GM23248 (cell line): ENCODE results near the gene FAM229A. TPM values are rescaled to one million over a fixed set of nuclear protein-coding genes. Genes with fewer than 3 reads are reported as not detected.

Experiments used
- DNase-seq: peaks from one replicate; pipeline ENCODE4 v3.0.0-alpha.2; 2015
- H2AFZ ChIP-seq: fragments of 200-600 bp; sonication (generic); 2 replicates; pipeline ENCODE4 v1.6.1; 2016; ENCODE audit warnings: antibody characterized with exemption
- H3F3A ChIP-seq: fragments of 200-600 bp; sonication (generic); 2 replicates; pipeline ENCODE4 v1.6.1; 2016; ENCODE audit warnings: mild to moderate bottlenecking, antibody characterized with exemption, mixed run types; ENCODE audit not compliant: insufficient read depth
- H3K27ac ChIP-seq: fragments of 200-600 bp; sonication (generic); 2 replicates; pipeline ENCODE4 v1.5.1; 2016; ENCODE audit warnings: mild to moderate bottlenecking
- H3K27me3 ChIP-seq: fragments of 200-600 bp; sonication (generic); replicated peaks from 2 replicates; pipeline ENCODE4 v1.6.1; 2016; ENCODE audit warnings: mild to moderate bottlenecking; ENCODE audit not compliant: insufficient read depth
- H3K36me3 ChIP-seq: fragments of 200-600 bp; sonication (generic); 2 replicates; pipeline ENCODE4 v1.6.1; 2016; ENCODE audit warnings: low read depth, mild to moderate bottlenecking
- H3K4me1 ChIP-seq: fragments of 200-600 bp; sonication (generic); 2 replicates; pipeline ENCODE4 v1.6.1; 2016; ENCODE audit warnings: mild to moderate bottlenecking; ENCODE audit not compliant: insufficient read depth
- H3K4me2 ChIP-seq: fragments of 200-600 bp; sonication (generic); one replicate; pipeline ENCODE4 v1.6.1; 2016; ENCODE audit warnings: mild to moderate bottlenecking; ENCODE audit not compliant: unreplicated experiment
- H3K4me3 ChIP-seq: fragments of 200-600 bp; sonication (generic); 2 replicates; pipeline ENCODE4 v1.5.1; 2016; ENCODE audit warnings: mild to moderate bottlenecking
- H3K79me2 ChIP-seq: fragments of 200-600 bp; sonication (generic); 2 replicates; pipeline ENCODE4 v1.6.1; 2016; ENCODE audit warnings: mild to moderate bottlenecking; ENCODE audit not compliant: insufficient read depth
- H3K9ac ChIP-seq: fragments of 200-600 bp; sonication (generic); 2 replicates; pipeline ENCODE4 v1.6.1; 2016; ENCODE audit warnings: mild to moderate bottlenecking
- H3K9me2 ChIP-seq: fragments of 200-600 bp; sonication (generic); 2 replicates; pipeline ENCODE4 v1.6.1; 2016; ENCODE audit warnings: mixed run types, mild to moderate bottlenecking, moderate library complexity; ENCODE audit not compliant: insufficient read depth
- H3K9me3 ChIP-seq: fragments of 200-600 bp; sonication (generic); one replicate; pipeline ENCODE4 v1.6.1; 2017; ENCODE audit warnings: low read depth
- H4K20me1 ChIP-seq: fragments of 200-600 bp; sonication (generic); 2 replicates; pipeline ENCODE4 v1.6.0; 2016; ENCODE audit not compliant: insufficient read depth
- EZH2 ChIP-seq: fragments of 200-600 bp; sonication (generic); IDR thresholded peaks from 2 replicates; pipeline ENCODE4 v1.6.1; 2018; ENCODE audit warnings: antibody characterized with exemption, mild to moderate bottlenecking; ENCODE audit not compliant: insufficient read depth, poor library complexity, severe bottlenecking
- EZH2phosphoT487 ChIP-seq: fragments of 200-600 bp; sonication (generic); IDR thresholded peaks from 2 replicates; pipeline ENCODE4 v1.6.1; 2018; ENCODE audit warnings: antibody characterized with exemption, moderate library complexity, mild to moderate bottlenecking, low read depth; ENCODE audit not compliant: insufficient read depth
- WGBS, 2 experiments: methylation state at CpG; one replicate each; pipeline ENCODE4 v1.1.6; 2015 to 2017; ENCODE audit warnings: low lambda C conversion rate in 2 of 2, low coverage in 1 of 2; ENCODE audit errors: missing lambda C conversion rate in 2 of 2; 5-methylcytosine and 5-hydroxymethylcytosine counted together
- in situ Hi-C: fragments of 300-500 bp; cut with MboI; formaldehyde crosslinking; loops from 2 replicates; pipeline ENCODE4 v1.15.0; 2020
- polyA plus RNA-seq: library from polyadenylated mRNA; unstranded; fragments of >200 nt; fragmentation: Nextera tagmentation; extraction: Ambion mirVana; gene quantifications from 2 replicates; pipeline ENCODE4 v1.2.1, GENCODE V29; 2016
- total RNA-seq: library from RNA; depleted of rRNA; stranded (reverse); fragments of >200 nt; shearing (Covaris generic); gene quantifications from 2 replicates; pipeline ENCODE4 v1.2.3, GENCODE V29; 2014

FAM229A gene
- total and polyA plus RNA-seq, 2 experiments from 2014 or later = 2.9 to 3.2 TPM

DNA sequence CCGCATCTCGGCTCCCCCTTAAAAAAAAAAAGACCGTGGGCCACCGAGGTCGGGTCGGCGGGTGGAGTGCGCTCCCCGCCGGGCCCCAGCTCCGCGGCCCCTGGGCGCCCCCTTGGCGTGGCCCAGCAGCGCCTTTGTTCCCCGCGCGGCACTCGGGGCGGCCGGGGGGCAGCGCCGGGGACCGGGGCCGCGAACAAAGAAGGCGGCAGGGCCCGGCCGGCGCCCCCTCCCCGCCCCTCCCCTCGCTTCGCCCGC lies 26.8 kb downstream of the FAM229A start:
- no peaks in the 10 kb centered on the region for H3K79me2 ChIP-seq
- TF ChIP-seq EZH2phosphoT487 (no peak), EZH2 (no peak)
- peaks cover 19% of the 10 kb centered on the region; the same call in 1 of the 2 replicates for H3F3A ChIP-seq
- DNase-seq = no peak
- 1 to 3% methylated on average over 11 to 26 of the region's 34 CpGs for WGBS, 2 experiments
- peak overlapping the region; percentile 42 for H2AFZ ChIP-seq
- peaks cover 13% of the 10 kb centered on the region; the same call in 1 of the 2 replicates for H3K4me1 ChIP-seq
- H3K36me3 ChIP-seq = no peaks in the 10 kb centered on the region
- H3K9me3 ChIP-seq = no peaks in the 10 kb centered on the region
- no peaks in the 10 kb centered on the region for H3K9me2 ChIP-seq
- no peak overlapping the region for H3K27ac ChIP-seq
- peak overlapping the region; percentile 77 for H3K4me2 ChIP-seq
- H3K27me3 ChIP-seq = no peaks in the 10 kb centered on the region
- H4K20me1 ChIP-seq = no peaks in the 10 kb centered on the region
- peak overlapping the region; percentile 76 for H3K9ac ChIP-seq
- peak overlapping the region; percentile 79 for H3K4me3 ChIP-seq
- in situ Hi-C loops = no loop called here

- no peaks in the 10 kb centered on the region for H3K27me3 ChIP-seq
- peak overlapping the region; percentile 76 for H3K9ac ChIP-seq
- H2AFZ ChIP-seq = peak overlapping the region; percentile 42
- no peaks in the 10 kb centered on the region for H3K9me3 ChIP-seq
- H3K4me2 ChIP-seq = peak overlapping the region; percentile 77
- in situ Hi-C loops = no loop called here
- H3F3A ChIP-seq = peaks cover 19% of the 10 kb centered on the region; the same call in 1 of the 2 replicates
- H3K4me1 ChIP-seq = peaks cover 13% of the 10 kb centered on the region; the same call in 1 of the 2 replicates
- H3K9me2 ChIP-seq = no peaks in the 10 kb centered on the region
- TF ChIP-seq EZH2phosphoT487 (no peak), EZH2 (no peak)
- H3K36me3 ChIP-seq = no peaks in the 10 kb centered on the region
- H3K79me2 ChIP-seq = no peaks in the 10 kb centered on the region
- peak; percentile 72 for DNase-seq
- H4K20me1 ChIP-seq = no peaks in the 10 kb centered on the region
- 5 to 8% methylated on average over 26 to 46 of the region's 46 CpGs for WGBS, 2 experiments
- H3K4me3 ChIP-seq = peak overlapping the region; percentile 79
- no peak overlapping the region for H3K27ac ChIP-seq
Observed at GRCh38 chr1:32334864-32335534, 27.3 kb downstream of the FAM229A start.

DNA sequence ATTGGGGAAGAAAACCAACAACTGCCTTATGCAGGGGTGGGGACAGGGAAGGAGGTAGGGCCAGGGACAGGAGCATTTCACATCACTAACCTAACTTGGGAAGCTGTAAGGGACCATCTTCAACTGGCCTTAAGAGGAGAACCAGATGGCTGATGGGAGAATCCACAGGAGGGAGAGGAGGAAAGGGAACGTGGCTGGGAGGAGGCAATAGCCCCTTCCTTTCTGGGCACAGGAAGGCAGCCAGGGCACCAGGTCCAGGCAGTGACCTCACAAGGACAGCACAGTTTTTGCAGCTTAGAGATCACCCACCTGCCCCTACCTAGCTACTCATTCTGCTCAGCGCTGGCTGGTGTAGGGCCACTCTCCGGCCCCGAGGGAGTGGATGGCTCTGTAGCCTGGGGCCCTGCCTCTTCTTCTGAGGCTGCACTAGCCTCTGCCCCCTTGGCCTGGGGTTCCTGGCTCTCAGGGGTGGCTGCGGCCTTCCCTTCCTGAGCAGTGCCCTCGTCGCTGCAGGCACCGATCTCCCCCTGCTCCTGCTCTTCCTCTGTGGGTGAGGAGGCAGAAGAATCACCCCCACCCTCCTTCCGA lies 27.9 kb downstream of the FAM229A start:
- Histone ChIP-seq H3K79me2 (no peaks in the 10 kb centered on the region), H4K20me1 (no peaks in the 10 kb centered on the region), H3K27ac (no peak overlapping the region), H3K4me2 (peak overlapping the region; percentile 77), H3K27me3 (no peaks in the 10 kb centered on the region), H3K9me3 (no peaks in the 10 kb centered on the region), H3K9me2 (no peaks in the 10 kb centered on the region), H3K4me3 (peak overlapping the region; percentile 79), H3F3A (peaks cover 15% of the 10 kb centered on the region; the same call in 1 of the 2 replicates), H3K9ac (peak overlapping the region; percentile 76; the same call in 1 of the 2 replicates), H3K36me3 (no peaks in the 10 kb centered on the region), H2AFZ (no peak overlapping the region), H3K4me1 (peaks cover 13% of the 10 kb centered on the region; the same call in 1 of the 2 replicates)
- TF ChIP-seq EZH2phosphoT487 (no peak), EZH2 (no peak)
- in situ Hi-C loops = no loop called here
- WGBS, 2 experiments = 81 to 92% methylated on average over 9 of the region's 9 CpGs
- no peak for DNase-seq

DNA sequence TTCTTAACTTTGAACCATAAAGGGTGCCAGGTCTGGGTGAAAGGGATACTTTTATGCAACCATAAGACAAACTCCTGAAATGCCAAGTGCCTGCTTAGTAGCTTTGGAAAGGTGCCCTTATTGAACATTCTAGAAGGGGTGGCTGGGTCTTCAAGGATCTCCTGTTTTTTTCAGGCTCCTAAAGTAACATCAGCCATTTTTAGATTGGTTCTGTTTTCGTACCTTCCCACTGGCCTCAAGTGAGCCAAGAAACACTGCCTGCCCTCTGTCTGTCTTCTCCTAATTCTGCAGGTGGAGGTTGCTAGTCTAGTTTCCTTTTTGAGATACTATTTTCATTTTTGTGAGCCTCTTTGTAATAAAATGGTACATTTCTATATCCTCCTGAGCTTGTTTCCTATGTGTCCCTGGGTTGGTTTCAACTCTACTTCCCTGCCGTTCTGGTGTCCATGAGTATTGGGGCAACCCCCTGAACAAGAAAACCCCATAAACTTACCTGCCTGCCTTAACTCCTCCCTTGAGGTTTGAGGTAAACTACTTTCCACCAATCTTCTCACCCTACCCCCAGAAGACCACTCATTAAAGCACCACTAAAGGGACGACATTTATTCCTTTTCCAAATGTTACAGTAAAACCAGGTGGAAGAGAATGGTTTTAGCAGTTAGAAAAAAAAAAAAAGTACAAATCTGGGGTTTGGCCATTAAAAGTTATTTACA lies 28.9 kb downstream of the FAM229A start:
- no peak overlapping the region for H3K4me2 ChIP-seq
- H3K27ac ChIP-seq = no peak overlapping the region
- WGBS, 2 experiments = 77 to 84% methylated on average over 3 of the region's 3 CpGs
- in situ Hi-C loops = no loop called here
- DNase-seq = no peak
- no peaks in the 10 kb centered on the region for H3K9me3 ChIP-seq
- H3K36me3 ChIP-seq = no peaks in the 10 kb centered on the region
- H3K27me3 ChIP-seq = no peaks in the 10 kb centered on the region
- no peaks in the 10 kb centered on the region for H3K79me2 ChIP-seq
- no peak overlapping the region for H2AFZ ChIP-seq
- H3K9ac ChIP-seq = no peak overlapping the region
- no peaks in the 10 kb centered on the region for H3K9me2 ChIP-seq
- peaks cover 10% of the 10 kb centered on the region; the same call in 1 of the 2 replicates for H3K4me1 ChIP-seq
- H3F3A ChIP-seq = peaks cover 10% of the 10 kb centered on the region; the same call in 1 of the 2 replicates
- H4K20me1 ChIP-seq = no peaks in the 10 kb centered on the region
- no peak for TF ChIP-seq EZH2
- TF ChIP-seq EZH2phosphoT487 = no peak
- no peak overlapping the region for H3K4me3 ChIP-seq
